NCI-H2029 (cell line): ENCODE results near the gene CRADD.
A peak's percentile ranks its signal among the peaks of the same experiment; 100 is the strongest.

ENCODE experiments used
- DNase-seq: peaks from one replicate; lab custom pipeline; 2025; lab: John Stamatoyannopoulos, UW

The CRADD gene

DNA sequence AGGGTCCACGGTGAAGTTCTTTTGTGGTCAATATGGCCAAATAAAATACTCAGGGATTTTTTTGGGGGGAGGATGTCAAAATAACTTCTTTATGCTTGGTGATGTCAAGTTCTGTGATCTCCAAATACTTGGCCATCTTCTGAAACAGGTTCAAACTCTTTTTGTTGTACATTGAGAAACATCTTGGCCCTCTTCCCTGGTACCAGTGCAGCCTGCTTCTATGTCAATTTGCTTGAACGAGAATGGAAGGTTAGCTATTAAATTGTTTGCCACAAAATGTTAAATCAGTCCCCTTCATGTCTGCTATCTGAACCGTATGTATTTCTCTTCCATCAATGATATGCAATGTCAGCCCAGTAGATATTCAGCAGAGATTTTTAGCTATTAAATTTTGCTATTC lies 6.1 kb upstream of the CRADD start:
- DNase-seq = no peak

DNA sequence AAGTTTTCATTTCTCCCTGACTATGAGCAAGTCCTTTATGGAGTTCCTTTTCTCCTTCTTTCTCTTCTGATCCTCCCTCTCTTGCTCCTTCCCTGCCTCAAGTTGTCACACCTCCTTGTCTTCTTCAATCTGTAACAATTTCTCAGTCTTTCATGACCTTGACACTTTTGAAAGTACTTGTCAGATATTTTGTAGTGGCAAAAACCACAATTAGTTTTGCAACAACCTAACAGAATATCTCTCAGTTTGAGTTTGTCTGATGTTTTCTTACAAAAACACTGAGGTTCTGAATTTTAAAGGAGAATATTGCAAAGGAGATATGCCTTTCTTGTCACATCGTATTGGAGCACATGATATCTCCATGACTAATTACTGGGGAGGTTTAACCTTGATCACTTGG lies 4.1 kb upstream of the CRADD start:
- no peak for DNase-seq

DNA sequence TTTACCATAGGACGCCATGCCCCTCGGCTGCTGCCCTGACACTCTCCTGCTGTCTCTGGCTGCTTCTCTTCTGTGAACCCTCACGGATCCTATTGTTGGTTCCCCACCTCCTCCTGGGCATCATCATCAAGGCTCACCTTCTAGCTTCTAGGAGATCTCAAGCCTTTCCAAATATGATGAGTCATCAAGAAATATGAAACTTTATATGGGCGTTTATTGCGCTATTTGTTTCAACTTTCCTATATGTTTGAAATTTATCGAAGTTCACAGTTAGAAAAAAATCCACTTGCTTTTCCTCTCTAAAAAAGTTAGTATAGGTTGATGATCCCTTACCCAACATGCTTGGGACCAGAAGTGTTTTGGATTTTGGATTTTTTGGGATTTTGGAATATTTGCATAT lies 2.8 kb upstream of the CRADD start:
- DNase-seq = no peak

DNA sequence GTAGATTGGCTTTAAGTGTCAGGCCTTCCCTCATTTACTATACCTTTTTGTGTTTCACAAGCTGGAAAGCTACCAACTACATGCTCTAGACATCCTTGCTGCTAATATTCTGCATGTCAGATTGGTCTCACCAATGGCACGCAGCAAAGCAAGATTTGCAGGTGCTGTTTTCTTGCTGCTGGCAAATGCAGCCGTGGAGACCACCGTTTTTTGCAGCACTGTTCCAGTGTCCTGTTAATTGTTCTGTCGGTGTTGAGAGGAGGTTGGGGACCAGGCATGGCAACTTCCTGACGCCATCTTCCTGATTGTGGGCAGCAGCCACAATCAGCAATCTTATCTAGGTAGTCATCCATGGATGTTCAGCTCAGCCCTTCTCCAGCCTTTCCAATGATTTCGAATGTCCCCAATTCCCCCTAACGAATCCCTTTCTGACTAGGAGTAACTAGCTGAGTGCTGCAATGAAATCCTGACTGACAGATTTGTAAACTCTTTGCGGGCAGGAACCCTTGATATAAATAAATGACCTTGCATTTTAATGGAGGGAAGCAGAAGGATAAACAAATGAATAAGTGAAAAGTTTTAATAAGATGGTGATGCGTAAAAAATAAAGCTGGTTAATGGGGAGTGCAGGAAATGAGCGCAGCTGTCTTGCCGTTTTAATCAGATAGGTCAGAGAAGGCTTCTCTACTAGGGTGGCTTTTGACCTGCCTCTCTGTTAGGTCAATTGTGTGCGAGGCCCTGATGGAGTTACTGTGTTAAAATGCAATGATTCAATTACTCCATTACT lies 574 bp upstream of the CRADD start:
- DNase-seq = no peak

DNA sequence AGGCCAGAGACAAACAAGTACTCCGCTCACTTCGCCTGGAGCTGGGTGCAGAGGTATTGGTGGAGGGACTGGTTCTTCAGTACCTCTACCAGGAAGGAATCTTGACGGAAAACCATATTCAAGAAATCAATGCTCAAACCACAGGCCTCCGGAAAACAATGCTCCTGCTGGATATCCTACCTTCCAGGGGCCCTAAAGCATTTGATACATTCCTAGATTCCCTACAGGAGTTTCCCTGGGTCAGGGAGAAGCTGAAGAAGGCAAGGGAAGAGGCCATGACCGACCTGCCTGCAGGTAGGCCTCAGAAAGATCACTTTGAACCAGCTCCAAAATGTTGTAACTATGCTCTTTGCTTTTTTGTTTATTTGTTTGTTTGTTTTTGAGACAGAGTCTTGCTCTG lies 1.6 kb downstream of the CRADD start:
- DNase-seq = no peak

DNA sequence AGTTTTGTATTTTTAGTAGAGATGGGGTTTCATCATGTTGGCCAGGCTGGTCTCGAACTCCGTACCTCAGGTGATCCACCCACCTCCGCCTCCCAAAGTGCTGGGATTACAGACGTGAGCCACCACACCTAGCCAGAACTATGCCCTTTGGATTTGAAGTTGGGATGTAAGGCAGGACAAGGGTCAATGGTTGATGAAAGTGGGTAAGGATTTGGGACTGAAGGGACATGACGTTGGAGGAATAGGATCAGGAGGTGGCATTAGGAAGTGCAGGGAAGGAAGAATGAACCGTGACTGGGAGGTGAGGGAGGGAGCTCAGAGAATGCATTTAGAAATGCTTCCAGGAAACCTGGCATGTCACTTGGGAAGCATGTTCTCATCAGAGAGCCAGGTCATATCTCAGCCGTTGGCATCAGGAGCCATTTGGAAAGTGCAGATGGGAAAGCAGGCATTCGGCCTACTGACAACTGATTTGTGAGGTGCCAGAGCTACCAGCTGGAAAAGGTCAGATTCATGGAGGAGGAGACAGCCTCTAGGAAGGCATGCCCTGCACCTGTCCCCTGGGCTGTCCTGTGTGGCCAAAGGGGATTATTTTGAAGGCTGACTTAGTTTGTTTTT lies 2.2 kb downstream of the CRADD start:
- DNase-seq = no peak

DNA sequence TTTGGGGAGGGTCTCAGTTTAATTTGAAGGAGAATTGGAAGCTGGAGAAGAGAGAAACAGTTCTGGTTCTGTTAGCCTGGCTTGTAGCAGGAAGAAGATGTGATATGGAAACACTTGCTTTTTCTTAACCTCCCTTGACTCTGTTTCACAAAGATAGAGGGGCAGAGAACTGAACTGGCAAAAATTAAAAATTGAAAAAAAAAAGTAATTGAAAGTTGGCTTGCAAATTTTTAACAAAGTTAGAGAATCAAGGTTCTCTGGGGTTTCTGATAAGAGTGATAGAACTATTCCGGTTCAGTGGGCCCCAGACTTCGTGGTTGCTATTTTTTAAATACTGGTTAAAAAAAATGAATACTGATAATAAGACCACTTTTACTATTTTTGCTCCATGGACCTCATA lies 2.8 kb downstream of the CRADD start:
- no peak for DNase-seq

DNA sequence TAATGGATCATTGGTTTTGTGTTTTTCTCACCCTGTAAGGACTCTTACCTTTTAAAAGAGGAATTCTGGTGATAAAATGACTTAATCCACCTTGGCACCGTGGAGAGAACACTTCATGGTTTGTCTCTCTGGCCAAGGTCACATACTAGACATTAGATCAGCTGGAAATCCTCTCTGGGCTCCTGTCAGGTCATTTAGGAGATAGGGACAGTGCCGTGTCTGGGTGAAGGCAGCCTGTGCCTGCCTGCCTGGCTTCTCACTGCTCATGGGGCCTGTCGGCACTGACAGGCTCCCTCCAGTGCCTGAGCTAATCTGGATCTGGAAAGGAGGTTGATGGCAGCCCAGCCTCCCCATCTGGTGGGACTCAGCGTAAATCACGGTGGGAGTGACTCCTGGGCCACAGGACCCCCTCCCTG lies 5.7 kb downstream of the CRADD start:
- no peak for DNase-seq

DNA sequence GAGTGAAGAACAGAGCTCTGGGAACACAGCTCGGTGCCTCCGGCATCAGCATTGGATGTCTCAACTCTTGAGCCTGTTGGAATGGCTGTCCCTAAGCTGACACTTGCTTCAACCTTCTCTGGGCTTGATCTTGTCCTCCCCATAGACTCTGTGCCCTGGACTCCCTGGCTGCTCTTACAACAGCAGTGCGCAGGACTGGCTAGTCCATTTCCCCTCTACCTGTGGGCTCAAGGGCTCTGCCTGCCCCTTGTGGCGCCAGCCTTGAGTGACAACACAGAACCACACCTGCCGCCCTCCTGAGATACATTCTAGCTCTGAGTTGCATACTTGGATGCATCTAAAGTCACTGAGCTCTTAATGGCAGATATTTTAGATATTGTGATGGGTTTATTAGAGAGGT lies 6.2 kb downstream of the CRADD start:
- no peak for DNase-seq

DNA sequence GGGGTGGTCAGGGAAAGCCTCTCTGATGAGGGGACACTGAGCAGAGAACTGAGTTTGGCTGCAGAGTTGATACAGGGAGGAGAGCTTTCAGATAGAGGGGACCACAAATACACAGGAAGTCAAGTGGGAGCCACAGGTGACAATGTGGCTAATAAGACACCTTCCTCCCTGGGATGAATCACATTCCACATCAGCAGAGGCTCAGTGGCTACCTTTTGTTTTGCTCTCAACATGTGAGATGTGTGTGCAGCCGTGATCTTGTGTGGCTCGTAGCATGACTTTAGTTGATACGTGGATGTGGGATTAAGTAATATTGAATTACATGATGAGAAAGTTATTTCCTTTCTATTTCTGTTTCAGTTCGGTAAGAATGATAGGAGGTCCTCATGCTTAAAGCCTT lies 7.5 kb downstream of the CRADD start:
- no peak for DNase-seq

DNA sequence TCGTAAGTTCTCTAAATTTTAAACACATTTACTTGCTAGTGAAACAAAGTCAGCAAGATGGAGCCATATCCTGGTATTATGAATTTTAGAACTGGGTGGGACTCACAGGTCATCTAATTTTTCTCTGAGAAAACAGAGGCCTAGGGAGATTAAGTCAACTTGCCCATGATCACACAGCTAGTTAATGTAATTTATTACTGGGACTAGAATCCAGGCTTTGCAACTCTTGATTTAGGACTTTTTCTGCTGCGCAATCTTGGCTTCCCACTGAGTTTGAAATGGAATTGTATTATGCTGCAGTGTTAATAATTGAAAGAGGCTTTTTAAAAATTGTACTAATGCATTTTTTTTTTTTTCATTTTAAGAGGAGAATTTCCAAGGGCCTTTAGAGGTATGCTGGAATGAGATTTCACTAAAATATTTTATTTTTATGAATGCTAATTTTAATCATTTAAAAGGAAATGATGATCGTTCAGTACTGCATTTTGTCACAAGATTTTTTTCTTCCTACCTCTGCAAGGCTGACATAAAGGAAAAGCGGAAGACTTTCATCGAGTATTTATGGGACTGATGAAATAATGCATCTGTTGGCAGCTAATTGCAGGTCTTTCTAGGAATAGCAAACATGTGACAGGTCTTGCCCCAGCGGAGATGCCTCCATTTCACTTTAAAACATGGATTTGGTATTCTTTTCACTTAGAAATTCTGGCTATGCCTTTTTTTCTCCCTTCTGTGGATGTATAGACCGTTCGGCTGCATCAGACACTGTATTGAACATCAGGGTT lies 9.6 kb downstream of the CRADD start:
- DNase-seq = no peak

DNA sequence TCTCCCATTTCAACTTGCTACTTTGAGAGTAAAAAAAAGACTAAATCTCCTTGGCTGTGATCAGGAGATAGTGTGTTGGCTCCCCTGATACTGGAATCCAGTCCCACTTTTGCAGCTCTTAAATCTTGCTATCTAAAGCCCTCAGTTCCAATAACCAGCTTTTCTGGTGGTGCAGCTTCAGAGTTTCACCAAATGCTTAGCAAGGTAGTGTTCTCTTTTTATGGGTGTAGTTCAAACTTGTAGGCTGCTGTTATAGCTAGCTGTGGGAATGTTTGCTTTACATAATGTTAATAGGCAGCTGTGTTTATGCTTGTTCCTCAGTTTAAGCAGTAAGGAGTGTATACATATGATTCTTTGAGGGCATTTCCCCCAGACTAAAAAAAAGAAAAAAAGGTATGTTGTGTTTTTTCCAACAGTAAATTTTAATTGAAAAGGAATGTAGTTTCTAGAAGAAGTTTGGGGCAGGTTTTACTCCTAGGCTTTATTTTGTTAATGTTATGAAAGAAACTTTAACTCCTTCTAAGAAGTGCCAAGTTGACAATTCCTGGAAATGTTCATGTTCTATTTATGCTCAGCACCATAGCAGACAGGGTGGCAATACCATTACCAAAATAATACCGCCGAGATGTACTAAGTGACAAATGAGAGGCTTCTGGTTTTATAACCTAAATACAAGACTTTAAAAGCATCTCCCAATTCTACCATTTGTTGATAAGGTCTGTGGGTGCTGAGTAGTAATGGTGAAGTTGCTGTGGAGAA lies 12.1 kb downstream of the CRADD start:
- no peak for DNase-seq

DNA sequence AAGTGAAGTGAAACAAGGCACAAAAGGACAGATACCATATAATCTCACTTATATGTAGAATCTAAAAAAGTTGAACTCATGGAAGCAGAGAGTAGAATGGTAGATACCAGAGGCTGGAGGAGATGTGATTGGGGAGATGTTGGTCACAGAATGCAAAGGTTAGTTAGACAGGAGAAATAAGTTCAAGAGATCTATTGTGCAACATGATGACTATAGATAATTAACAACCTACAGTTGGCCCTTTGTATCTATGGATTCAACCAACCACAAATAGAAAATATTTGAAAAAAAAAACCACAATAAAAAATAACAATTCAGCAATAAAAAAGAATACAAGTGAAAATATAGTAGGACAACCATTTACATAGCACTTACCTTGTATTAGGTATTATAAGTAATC lies 19.3 kb downstream of the CRADD start:
- DNase-seq = no peak

DNA sequence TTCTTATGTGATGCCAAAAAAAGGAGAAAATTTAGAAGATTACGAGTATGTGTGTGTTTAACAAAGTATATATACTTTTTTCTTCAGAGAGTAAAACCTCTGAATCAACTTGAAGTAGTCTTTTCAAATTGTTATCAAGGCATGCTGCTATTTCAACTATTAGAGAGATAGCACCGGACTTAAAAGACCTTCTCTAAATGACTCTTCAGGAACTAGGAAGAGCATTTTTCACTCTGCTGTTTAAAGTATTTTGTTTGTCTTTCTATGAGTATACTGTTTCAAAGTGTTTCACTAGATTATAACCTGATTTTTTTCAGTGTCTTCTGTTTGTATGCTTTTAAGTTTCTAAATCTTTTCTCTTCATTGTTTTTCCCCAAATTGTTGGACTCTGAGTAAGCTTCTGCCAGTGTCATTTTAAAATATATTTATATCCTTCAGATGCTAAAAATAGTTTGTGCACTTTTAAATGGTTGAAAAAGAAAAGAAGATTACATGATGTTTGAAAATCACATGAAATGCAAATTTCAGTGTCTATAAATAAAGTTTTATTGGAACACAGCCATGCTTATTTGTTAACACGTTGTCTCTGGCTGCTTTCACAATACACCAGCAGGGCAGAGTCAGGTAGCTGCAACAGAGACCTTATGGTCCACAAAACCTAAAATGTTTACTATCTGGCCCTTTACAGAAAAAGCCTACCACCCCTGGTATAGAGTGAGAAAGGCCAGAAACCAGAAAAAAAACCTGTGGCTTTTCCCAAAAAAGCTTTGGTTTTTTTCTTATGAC lies 21.3 kb downstream of the CRADD start:
- no peak for DNase-seq

DNA sequence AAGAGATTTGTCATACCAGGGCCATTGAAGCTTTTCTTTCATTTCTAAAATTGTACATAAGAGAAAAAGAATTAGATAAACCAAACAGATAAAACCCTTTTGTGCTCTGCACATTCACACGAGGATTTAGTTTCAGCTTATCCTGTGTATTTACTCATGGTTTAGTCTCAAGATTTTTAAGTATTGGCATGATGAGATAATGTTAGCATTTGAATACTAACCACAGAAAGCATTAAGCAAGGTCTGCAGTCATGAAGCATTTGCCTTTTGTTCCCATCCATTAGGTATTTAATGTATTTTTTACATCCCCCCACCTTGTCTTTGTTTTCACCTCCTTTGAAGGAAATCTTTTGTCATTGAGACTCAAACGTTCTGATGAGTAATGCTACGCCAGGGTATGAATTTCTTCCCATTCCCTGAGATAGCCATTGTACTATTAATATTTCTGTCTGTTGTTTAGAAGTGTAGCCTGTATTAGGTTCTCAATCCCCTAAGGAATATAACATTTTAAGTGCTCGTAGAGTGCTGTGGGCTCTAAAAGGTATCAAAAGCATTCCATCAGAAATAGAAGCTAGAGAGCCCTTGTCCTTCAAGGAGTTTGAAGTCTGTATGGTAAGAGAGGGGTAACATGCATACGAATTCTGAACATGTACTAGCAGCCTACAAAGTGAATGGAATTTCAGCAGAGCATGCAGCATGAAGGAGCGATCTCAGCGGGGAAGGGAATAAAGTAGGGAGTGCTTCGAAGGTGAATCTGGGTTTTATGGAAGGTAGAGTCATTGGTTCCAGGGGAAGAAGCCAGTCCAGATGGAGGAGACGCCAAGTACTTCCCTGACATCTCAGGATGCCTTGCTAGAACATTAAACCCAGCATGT lies 22.3 kb downstream of the CRADD start:
- DNase-seq = peak; percentile 23

DNA sequence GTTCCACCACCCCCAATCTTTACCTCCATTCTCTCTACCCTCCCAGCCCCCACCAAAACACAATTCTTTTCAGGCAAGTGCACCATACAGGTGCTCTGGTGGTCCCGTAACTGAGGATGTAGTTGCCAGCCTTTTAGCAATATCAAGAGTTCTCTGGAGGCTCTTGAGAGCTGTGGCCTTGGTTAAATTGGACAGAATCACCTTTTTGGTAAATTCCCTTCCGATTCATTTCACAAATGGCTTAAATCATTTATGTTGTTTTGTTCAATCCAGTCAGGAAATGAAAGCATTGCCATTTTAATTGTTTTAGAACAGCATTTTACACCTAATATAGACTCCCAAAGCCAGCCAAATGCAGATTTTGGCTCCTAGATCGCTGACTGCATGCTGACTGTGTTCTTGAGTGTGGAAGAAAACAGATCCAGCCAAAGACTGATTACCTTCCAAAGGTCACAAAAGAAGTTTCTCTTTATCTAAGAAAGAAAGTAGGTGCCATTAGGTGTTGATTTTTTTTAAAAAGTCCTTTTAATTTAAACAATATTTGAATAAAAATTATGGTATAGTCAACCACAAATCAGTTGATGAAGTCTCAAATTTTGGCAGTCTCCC lies 25.6 kb downstream of the CRADD start:
- DNase-seq = no peak

DNA sequence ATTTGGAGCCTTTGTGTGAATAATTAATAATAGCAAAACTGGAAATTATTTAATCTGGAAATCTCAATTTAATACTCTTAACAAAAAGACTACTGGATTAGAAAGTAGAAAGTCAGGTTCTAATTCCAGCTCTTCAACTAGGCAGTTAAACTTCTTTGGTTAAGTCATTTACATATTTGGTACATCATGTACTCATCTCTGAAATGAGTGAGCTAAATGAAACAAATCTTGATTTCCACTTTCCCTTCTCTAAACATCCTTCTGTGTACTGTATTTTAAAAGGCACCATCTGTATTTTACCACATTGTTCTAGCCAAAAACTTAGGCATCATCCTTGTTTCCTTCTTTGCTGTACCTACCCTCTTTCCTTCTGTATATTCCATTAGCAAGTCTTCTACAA lies 26.9 kb downstream of the CRADD start:
- no peak for DNase-seq

DNA sequence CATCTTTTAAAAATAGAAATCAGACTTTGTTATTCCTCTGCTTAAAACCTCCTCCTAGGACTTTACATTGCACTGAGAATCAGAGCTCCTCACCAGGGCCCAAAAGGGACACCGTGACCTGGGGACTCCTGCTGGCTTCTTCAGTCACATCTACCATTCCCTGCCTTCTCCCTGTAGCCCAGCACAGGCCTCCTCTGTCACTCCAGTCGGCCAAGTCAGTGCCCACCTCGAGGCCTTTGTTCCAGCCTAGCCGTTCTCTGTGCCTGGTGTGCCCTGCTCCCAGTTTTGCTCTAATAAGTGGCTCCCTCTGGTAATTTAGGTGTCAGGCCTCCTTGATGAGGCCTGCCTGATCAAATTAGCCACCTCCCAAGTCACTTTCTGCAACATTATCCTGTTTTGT lies 27.4 kb downstream of the CRADD start:
- no peak for DNase-seq

DNA sequence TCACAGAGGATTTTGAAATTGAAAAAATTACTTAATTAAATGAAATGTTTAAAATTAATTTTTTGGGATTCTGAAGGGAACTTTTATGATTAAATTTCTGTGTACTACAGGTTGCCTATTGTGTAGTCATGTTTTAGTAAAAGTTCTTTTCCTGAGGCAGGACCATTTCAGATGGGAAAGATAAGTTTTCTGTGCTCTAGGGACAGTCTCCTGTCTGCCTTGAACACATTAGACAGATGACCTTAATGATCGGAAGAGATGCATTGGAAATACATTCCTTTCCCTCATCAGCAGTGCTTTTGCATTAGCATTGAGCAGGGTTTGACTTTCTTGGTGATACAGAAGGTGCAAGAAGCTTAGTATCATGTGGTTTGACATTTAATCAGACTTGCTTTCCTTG lies 28.1 kb downstream of the CRADD start:
- DNase-seq = no peak

DNA sequence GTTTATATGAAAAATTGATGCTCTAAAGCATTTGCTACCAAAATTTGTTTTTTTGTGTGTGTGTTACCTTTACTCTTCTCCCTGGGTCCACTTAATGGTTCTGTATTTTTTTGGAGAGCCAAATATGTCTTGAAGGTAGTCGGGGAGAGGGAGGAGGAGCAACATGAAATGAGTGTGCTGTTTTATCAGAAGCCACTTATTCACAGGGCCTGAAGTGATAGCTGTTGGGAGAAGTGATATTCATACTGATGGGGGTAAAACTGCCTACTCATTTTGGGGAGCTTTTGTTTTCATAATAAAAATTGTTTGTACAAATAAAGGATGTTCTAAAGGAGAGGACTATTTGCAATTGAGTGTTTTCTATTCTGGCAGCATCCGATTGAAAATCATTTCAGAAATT lies 29.2 kb downstream of the CRADD start:
- no peak for DNase-seq
